GM18508 (cell line): Measurements from ENCODE around the gene TTC39B.
A peak's percentile ranks its signal among the peaks of the same experiment; 100 is the strongest.

Source experiments
- ATAC-seq: cut with Tn5 transposase; IDR thresholded peaks from one replicate; pipeline ENCODE4 v1.9.1; 2021; ENCODE audit warnings: moderate number of reproducible peaks; ENCODE audit not compliant: insufficient read depth, unreplicated experiment

TTC39B gene

GRCh38 chr9:15305470-15305869, 1.5 kb downstream of the TTC39B start:
- ATAC-seq = no peak

- ATAC-seq = peak; percentile 40
Measured at GRCh38 chr9:15304632-15305031, 2.4 kb downstream of the TTC39B start.

DNA sequence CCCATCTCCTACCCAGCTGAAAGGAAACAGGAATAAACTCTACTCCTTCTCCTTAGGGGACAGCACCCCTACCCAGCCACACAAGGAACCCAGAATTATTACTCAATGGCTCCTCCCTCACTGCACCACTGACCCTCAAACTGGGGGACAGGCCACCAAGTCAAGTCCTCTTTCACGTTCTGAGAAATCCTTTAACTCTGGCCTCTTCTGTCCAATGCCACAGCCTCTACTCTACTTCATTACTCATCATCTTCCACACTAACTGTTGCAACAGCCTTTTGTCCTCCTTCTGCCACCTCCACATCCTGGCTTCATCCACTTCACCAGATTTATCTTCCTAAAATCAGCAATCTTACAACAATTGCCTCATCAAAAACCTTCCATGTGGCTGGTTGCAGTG, 6.8 kb downstream of the TTC39B start:
- no peak for ATAC-seq

- ATAC-seq = peak; percentile 74
Measured at GRCh38 chr9:15299374-15299939, 7.6 kb downstream of the TTC39B start.

DNA sequence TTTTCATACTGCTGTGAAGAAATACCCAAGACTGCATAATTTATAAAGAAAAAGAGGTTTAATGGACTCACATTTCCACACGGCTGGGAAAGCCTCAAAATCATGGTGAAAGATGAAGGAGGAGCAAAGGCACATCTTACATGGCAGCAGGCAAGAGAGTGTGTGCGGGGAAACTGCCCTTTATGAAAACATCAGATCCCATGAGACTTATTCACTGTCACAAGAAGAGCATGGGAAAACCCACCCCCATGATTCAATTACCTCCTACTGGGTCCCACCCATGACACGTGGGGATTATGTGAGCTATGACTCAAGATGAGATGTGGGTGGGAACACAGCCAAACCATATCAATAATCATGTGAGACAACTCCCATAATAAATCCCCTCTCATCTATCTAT, 8.7 kb downstream of the TTC39B start:
- no peak for ATAC-seq

DNA sequence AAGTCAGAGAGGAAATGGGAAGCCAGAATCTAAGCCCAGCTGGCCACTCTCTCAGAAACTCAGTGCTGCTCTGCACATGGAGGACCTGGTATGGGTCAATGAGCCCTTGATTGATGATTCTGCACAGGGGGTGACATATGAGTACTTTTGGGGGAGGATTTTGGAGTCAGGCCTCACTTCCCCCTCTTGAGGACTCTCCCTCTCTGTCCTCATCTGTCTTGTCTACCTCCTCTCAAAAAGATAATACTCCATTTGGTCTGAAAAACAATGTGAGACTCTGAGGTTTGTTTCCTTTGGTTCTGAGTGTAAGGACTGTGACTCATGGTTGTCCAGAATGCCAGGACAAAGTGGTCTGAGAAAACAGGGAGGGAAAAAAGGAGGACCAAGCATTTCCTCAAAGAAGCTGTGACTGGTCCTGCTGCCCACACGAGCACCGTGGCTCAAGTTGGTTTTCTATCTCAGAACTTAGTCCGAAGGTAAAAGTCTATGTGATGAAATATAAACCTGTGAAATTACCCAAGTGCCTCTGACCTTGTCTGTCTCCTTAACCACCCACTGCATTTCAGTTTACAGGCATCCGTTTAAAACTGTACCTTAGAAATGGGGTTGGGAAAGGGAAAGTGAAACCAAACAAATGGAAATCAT, 11.1 kb downstream of the TTC39B start:
- ATAC-seq = no peak

DNA sequence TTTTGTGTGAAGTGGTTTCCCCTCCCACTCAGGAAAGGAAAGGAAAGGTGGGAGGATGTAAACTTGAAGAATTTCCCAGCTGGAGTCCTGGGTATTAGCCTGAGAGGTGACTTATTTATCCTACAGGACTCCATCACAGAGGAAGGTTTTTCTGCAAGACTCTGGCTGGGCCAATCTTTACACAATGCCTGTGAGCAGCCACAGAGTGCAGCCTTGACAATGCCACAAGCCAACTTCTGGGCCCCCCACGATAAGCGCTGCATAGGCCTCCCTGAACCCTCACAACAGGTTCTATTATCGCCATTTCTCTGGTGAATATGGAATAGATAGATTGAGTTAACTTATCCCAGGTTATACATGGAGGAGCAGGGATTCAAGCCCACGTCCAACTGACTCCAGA, 12.4 kb downstream of the TTC39B start:
- no peak for ATAC-seq

GRCh38 chr9:15293804-15294316, 13.2 kb downstream of the TTC39B start:
- ATAC-seq = no peak

DNA sequence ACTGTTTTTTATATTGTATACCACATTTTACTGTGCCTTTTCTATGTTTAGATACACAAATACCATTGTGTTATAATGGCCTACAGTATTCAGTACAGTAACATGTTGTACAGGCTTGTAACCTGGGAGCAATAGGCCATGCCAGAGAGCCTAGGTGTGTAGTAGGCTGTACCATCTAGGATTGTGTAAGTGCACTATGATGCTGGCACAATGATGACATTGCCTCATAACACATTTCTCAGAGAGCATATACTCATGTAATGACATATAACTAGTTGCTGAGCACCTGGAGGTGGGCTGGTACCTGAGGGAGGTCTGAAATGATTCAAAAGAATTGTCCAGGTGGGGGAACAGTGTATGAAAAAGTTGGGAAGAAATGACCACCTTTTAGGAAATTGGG, 13.9 kb downstream of the TTC39B start:
- ATAC-seq = no peak

DNA sequence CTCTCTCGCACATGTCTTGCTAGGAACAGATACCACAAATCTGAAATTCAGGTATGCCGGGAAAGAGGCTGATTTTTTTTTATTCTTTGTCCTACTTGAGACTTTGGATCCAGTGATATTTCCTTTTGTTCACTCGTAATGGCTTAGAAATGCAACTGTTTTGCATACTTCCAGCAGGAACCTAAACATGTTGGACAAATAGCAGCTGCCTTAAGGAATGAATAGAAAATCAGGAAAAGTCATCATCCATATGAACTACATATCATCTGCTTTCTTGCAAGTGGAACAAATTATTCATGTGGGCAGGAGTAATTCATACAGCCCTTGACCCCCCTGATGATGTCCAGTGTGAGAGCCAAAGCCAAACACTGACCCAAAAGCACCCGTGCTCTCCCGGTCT, 17.4 kb downstream of the TTC39B start:
- ATAC-seq = no peak

GRCh38 chr9:15287309-15287708, 19.7 kb downstream of the TTC39B start:
- ATAC-seq = no peak

GRCh38 chr9:15286161-15286821, 20.7 kb downstream of the TTC39B start:
- no peak for ATAC-seq

GRCh38 chr9:15282567-15283285, 24.3 kb downstream of the TTC39B start:
- ATAC-seq = no peak

DNA sequence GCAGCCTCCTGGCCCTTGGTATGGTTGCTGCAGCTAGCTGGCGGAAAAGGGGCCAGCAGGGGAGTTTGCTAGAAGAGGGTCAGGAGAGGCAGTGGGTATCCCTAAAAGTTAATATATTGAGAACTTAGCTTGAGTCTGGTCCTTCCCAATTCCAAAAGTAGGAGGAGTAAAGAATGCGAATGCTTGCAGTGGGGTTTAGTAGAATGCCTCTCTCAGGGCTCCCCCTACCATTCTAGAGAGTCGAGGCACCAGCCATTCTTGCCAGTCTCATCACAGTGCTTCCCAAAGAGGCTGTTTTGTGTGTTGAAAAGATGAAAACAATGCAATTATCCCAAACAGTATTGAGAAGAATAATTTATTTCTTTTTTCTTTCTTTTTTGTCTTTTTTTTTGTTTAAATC, 26.4 kb downstream of the TTC39B start:
- ATAC-seq = no peak

- ATAC-seq = no peak
Measured at GRCh38 chr9:15278839-15279238, 28.2 kb downstream of the TTC39B start.

DNA sequence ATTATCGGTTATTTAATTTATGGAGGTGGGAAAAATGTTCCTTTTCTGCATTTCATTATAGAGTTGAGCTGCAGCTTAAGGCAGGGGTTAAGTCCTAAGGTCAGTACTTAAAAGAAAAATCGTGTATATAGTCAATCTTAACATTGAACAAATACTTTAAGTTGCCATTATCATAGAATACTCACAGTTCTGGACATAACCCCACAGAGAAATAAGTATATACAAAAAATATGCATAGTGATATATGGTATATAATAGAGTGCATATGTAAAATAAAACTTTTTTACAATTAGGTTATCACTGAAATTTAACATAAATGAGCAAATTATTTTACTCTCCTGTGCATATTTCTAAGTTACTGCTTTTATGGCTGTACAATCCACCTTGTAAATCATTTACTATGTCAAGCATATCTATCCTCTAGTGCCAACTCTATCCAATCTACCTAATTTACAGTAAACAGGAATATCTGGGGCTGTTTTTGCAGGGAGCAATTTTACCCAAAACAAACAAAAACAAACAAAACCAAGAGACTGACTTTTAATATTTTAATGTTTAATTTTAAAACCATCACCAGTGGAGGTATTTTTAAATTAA, 28.8 kb downstream of the TTC39B start:
- ATAC-seq = no peak

- no peak for ATAC-seq
Measured at GRCh38 chr9:15277400-15278090, 29.5 kb downstream of the TTC39B start.

GRCh38 chr9:15276328-15276938, 30.6 kb downstream of the TTC39B start:
- ATAC-seq = no peak

DNA sequence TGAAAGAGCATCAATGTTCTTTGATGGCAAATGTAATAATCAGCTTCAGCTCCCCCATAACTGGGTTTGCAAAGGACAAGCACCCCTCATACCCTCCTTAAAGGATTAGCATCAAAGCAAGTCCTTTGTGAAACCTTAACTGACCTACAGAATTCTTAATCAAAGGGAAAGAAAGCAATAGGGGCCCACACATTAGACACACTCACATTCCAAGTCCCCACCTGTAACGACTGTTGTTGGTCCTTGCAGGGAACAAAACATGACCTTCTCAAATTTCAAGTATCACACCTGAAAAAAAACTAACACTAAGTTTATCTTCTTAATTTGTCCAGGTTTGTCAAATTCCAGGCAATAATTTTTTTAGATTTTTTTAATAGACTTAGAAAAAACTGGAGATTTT, 32.6 kb downstream of the TTC39B start:
- no peak for ATAC-seq
